MM.1S (cell line): ENCODE measurements around the gene CILP2.

ENCODE experiments used
- DNase-seq: peaks from one replicate; pipeline ENCODE4 v3.0.0-alpha.2; 2015
- H2AFZ ChIP-seq: fragments of 300-600 bp; sonication (generic); 2 replicates; pipeline ENCODE4 v1.6.0; 2016; ENCODE audit warnings: antibody characterized with exemption, low read length
- H3F3A ChIP-seq: fragments of 300-600 bp; sonication (generic); 2 replicates; pipeline ENCODE4 v1.6.1; 2016; ENCODE audit warnings: mild to moderate bottlenecking, antibody characterized with exemption, low read length, moderate library complexity, mixed read lengths; ENCODE audit not compliant: insufficient read depth
- H3K27ac ChIP-seq: fragments of 300-600 bp; sonication (generic); 2 replicates; pipeline ENCODE4 v1.5.1; 2016; ENCODE audit warnings: mild to moderate bottlenecking, low read length
- H3K27me3 ChIP-seq: fragments of 300-600 bp; sonication (generic); replicated peaks from 2 replicates; pipeline ENCODE4 v1.6.0; 2016; ENCODE audit warnings: low read length; ENCODE audit not compliant: insufficient read depth
- H3K36me3 ChIP-seq: fragments of 300-600 bp; sonication (generic); replicated peaks from 2 replicates; pipeline ENCODE4 v1.6.1; 2016; ENCODE audit warnings: mild to moderate bottlenecking, low read length, mixed read lengths; ENCODE audit not compliant: insufficient read depth
- H3K4me1 ChIP-seq: fragments of 300-600 bp; sonication (generic); 2 replicates; pipeline ENCODE4 v1.6.1; 2016; ENCODE audit warnings: low read length, mixed read lengths
- H3K4me2 ChIP-seq: fragments of 300-600 bp; sonication (generic); 2 replicates; pipeline ENCODE4 v1.6.0; 2016; ENCODE audit warnings: low read depth, low read length
- H3K4me3 ChIP-seq: fragments of 300-600 bp; sonication (generic); 2 replicates; pipeline ENCODE4 v1.5.1; 2016; ENCODE audit warnings: low read length, mixed read lengths
- H3K79me2 ChIP-seq: fragments of 300-600 bp; sonication (generic); 2 replicates; pipeline ENCODE4 v1.6.1; 2016; ENCODE audit warnings: mixed run types, low read length, mixed read lengths
- H3K9ac ChIP-seq: fragments of 300-600 bp; sonication (generic); 2 replicates; pipeline ENCODE4 v1.6.1; 2016; ENCODE audit warnings: low read length, mixed read lengths
- H3K9me2 ChIP-seq: fragments of 300-600 bp; sonication (generic); replicated peaks from 2 replicates; pipeline ENCODE4 v1.6.1; 2016; ENCODE audit warnings: mild to moderate bottlenecking, low read length, mixed read lengths; ENCODE audit not compliant: insufficient read depth
- H3K9me3 ChIP-seq: fragments of 300-600 bp; sonication (generic); replicated peaks from 2 replicates; pipeline ENCODE4 v1.6.1; 2016; ENCODE audit warnings: mild to moderate bottlenecking, low read length, mixed read lengths; ENCODE audit not compliant: insufficient read depth
- H4K20me1 ChIP-seq: fragments of 300-600 bp; sonication (generic); 2 replicates; pipeline ENCODE4 v1.6.1; 2016; ENCODE audit warnings: mild to moderate bottlenecking, low read length, moderate library complexity, mixed read lengths; ENCODE audit not compliant: insufficient read depth
- CTCF ChIP-seq: fragments of 300-600 bp; sonication (generic); IDR thresholded peaks from 2 replicates; pipeline ENCODE4 v1.5.1; 2016; ENCODE audit warnings: antibody characterized with exemption, low read length, mixed read lengths
- EZH2 ChIP-seq: fragments of 300-600 bp; sonication (generic); optimal IDR thresholded peaks from 2 replicates; pipeline ENCODE3; 2017; ENCODE audit warnings: low read depth, mild to moderate bottlenecking, antibody characterized with exemption, low read length, mixed read lengths
- EZH2phosphoT487 ChIP-seq: fragments of 300-600 bp; sonication (generic); IDR thresholded peaks from 2 replicates; pipeline ENCODE4 v1.6.1; 2018; ENCODE audit warnings: antibody characterized with exemption, low read length

Gene CILP2

GRCh38 chr19:19515642-19516519 lies 22.2 kb upstream of the CILP2 start, which contains the start of gene NDUFA13:
Gene NDUFA13, plus strand, starts transcription at chr19:19516225. Its CDS starts 14 bp downstream, at chr19:19516239.
- peaks cover 10% of the 10 kb centered on the region; the same call in 1 of the 2 replicates for H3F3A ChIP-seq
- peak; percentile 91 for DNase-seq
- H3K36me3 ChIP-seq, result no peaks in the 10 kb centered on the region
- TF ChIP-seq EZH2, result no peak
- TF ChIP-seq EZH2phosphoT487, result no peak
- TF ChIP-seq CTCF, result no peak
- H3K4me1 ChIP-seq, result peaks cover 3% of the 10 kb centered on the region; the same call in 1 of the 2 replicates
- peak within 1 kb of the TSS; percentile 51; the same call in 1 of the 2 replicates for H3K27ac ChIP-seq
- H3K4me3 ChIP-seq, result peak within 1 kb of the TSS; percentile 98
- no peaks in the 10 kb centered on the region for H3K27me3 ChIP-seq
- no peaks in the 10 kb centered on the region for H4K20me1 ChIP-seq
- H3K79me2 ChIP-seq, result peaks cover 41% of the 10 kb centered on the region
- H2AFZ ChIP-seq, result peak within 1 kb of the TSS; percentile 99
- H3K9ac ChIP-seq, result peak within 1 kb of the TSS; percentile 87
- H3K9me3 ChIP-seq, result no peaks in the 10 kb centered on the region
- no peaks in the 10 kb centered on the region for H3K9me2 ChIP-seq
- H3K4me2 ChIP-seq, result peak within 1 kb of the TSS; percentile 91

GRCh38 chr19:19517235-19517619 lies 20.8 kb upstream of the CILP2 start:
- no peak for DNase-seq
- Histone ChIP-seq H3K27ac (no peak overlapping the region), H3K4me1 (peaks cover 3% of the 10 kb centered on the region; the same call in 1 of the 2 replicates)

GRCh38 chr19:19520989-19521388 lies 17.1 kb upstream of the CILP2 start:
- H2AFZ ChIP-seq, result no peak overlapping the region
- no peaks in the 10 kb centered on the region for H3K9me2 ChIP-seq
- H3F3A ChIP-seq, result peaks cover 10% of the 10 kb centered on the region; the same call in 1 of the 2 replicates
- H3K79me2 ChIP-seq, result peaks cover 53% of the 10 kb centered on the region
- DNase-seq, result no peak
- no peak overlapping the region for H3K27ac ChIP-seq
- no peak for TF ChIP-seq CTCF
- no peak for TF ChIP-seq EZH2
- TF ChIP-seq EZH2phosphoT487, result no peak
- H3K4me1 ChIP-seq, result peaks cover 3% of the 10 kb centered on the region; the same call in 1 of the 2 replicates
- H3K36me3 ChIP-seq, result no peaks in the 10 kb centered on the region
- H3K9me3 ChIP-seq, result no peaks in the 10 kb centered on the region
- H4K20me1 ChIP-seq, result no peaks in the 10 kb centered on the region
- no peak overlapping the region for H3K9ac ChIP-seq
- no peak overlapping the region for H3K4me3 ChIP-seq
- no peaks in the 10 kb centered on the region for H3K27me3 ChIP-seq
- H3K4me2 ChIP-seq, result no peak overlapping the region

More at GRCh38 chr19:19517235-19517619, 20.8 kb upstream of the CILP2 start:
- TF ChIP-seq CTCF (no peak), EZH2 (no peak), EZH2phosphoT487 (no peak)
- Histone ChIP-seq H2AFZ (no peak overlapping the region), H4K20me1 (no peaks in the 10 kb centered on the region), H3K9ac (no peak overlapping the region), H3K4me3 (no peak overlapping the region), H3K27me3 (no peaks in the 10 kb centered on the region), H3K36me3 (no peaks in the 10 kb centered on the region), H3K9me3 (no peaks in the 10 kb centered on the region), H3K79me2 (peaks cover 46% of the 10 kb centered on the region), H3K4me2 (peak overlapping the region; percentile 91; the same call in 1 of the 2 replicates), H3F3A (peaks cover 10% of the 10 kb centered on the region; the same call in 1 of the 2 replicates), H3K9me2 (no peaks in the 10 kb centered on the region)
